Caco-2 (cell line): Measurements from ENCODE around the gene SERBP1. TPM values are rescaled to one million over a fixed set of nuclear protein-coding genes. Genes with fewer than 3 reads are reported as not detected.
"Not testable (repeated sequence)": the region's sequence is repeated elsewhere in the genome, so short reads cannot be mapped to it uniquely, and the experiment has no call there.

Experiments used
- BruUV-seq: library from RNA; stranded (reverse); fragments of 400-500 nt; replicated peaks from 2 replicates; lab custom pipeline; 2021; lab: Mats Ljungman, UMichigan
- CTCF ChIA-PET: fragments of 300-600 bp; sonication (Branson Sonifier 250); formaldehyde crosslinking; loops from one replicate; lab custom pipeline; 2022; ENCODE audit warnings: antibody characterized with exemption; lab: Charles Lee
- POLR2A ChIA-PET: fragments of 300-600 bp; sonication (Branson Sonifier 250); formaldehyde crosslinking; loops from one replicate; lab custom pipeline; 2022; ENCODE audit warnings: antibody characterized with exemption; lab: Charles Lee
- DNase-seq, 2 experiments: peaks; one replicate each; pipeline versions ENCODE4 v3.0.0 to v3.0.0-alpha.2; 2020 to 2022
- H3K27me3 ChIP-seq: replicated peaks from 2 replicates; pipeline ENCODE4 v1.6.0; 2011; ENCODE audit warnings: low read length; ENCODE audit not compliant: control insufficient read depth, insufficient read depth
- H3K36me3 ChIP-seq: 2 replicates; pipeline ENCODE4 v1.5.1; 2011; ENCODE audit warnings: low read length; ENCODE audit not compliant: control insufficient read depth, insufficient read depth
- H3K4me1 ChIP-seq: fragments of 250-450 bp; sonication (Bioruptor Pico); 2 replicates; pipeline ENCODE4 v1.5.1; 2020; ENCODE audit warnings: mild to moderate bottlenecking
- H3K4me3 ChIP-seq: 2 replicates; pipeline ENCODE4 v1.5.1; 2011; ENCODE audit warnings: low read depth, mild to moderate bottlenecking, control low read depth, low read length
- H3K9me3 ChIP-seq: fragments of 250-450 bp; sonication (Bioruptor Pico); 2 replicates; pipeline ENCODE4 v1.5.1; 2020; ENCODE audit warnings: mild to moderate bottlenecking, moderate library complexity
- H3K27ac Mint-ChIP-seq: one replicate; pipeline ENCODE4 v1.8.0; 2022; ENCODE audit warnings: mixed read lengths; ENCODE audit not compliant: unreplicated experiment
- H3K27me3 Mint-ChIP-seq: one replicate; pipeline ENCODE4 v1.8.0; 2022; ENCODE audit warnings: mixed read lengths; ENCODE audit not compliant: insufficient read depth, unreplicated experiment
- H3K36me3 Mint-ChIP-seq: one replicate; pipeline ENCODE4 v1.8.0; 2022; ENCODE audit warnings: mild to moderate bottlenecking, mixed read lengths; ENCODE audit not compliant: insufficient read depth, unreplicated experiment
- H3K4me1 Mint-ChIP-seq: one replicate; pipeline ENCODE4 v1.8.0; 2022; ENCODE audit warnings: low read depth, mixed read lengths; ENCODE audit not compliant: unreplicated experiment
- H3K4me3 Mint-ChIP-seq: one replicate; pipeline ENCODE4 v1.8.0; 2022; ENCODE audit warnings: mild to moderate bottlenecking, moderate library complexity, mixed read lengths; ENCODE audit not compliant: unreplicated experiment
- H3K9me3 Mint-ChIP-seq: one replicate; pipeline ENCODE4 v1.8.0; 2022; ENCODE audit warnings: mixed read lengths; ENCODE audit not compliant: unreplicated experiment
- CTCF ChIP-seq, 2 experiments: fragments of 200-600 bp in 1 of 2; IDR thresholded peaks; 1 replicate in 1 of 2; 2 replicates in 1 of 2; pipeline versions ENCODE4 v1.5.1 to v1.8.0; 2011 to 2022; ENCODE audit warnings: antibody characterized with exemption in 1 of 2, control low read depth in 1 of 2, inconsistent platforms in 1 of 2, low read depth in 1 of 2, low read length in 1 of 2, mild to moderate bottlenecking in 1 of 2, moderate library complexity in 1 of 2; ENCODE audit not compliant: insufficient read depth in 1 of 2, severe bottlenecking in 1 of 2, unreplicated experiment in 1 of 2
- intact Hi-C: fragments of 100-400 bp; cut with micrococcal nuclease; formaldehyde crosslinking; loops from one replicate; pipeline ENCODE4 v1.10.0; 2022; ENCODE audit not compliant: unreplicated experiment
- total RNA-seq: library from RNA; stranded (reverse); gene quantifications from 2 replicates; pipeline ENCODE4 v1.2.3, GENCODE V29; 2022

SERBP1 gene
- total RNA-seq, 1 experiment from 2014 or later: 182 TPM

- Histone ChIP-seq H3K36me3 (no peaks in the 10 kb centered on the region), H3K4me1 (peaks cover 6% of the 10 kb centered on the region), H3K9me3 (no peaks in the 10 kb centered on the region), H3K27me3 (no peaks in the 10 kb centered on the region), H3K4me3 (no peak overlapping the region)
- no peak overlapping the region for H3K4me3 Mint-ChIP-seq
- H3K36me3 Mint-ChIP-seq: no peaks in the 10 kb centered on the region
- no peak for TF ChIP-seq CTCF (IDR thresholded peaks at IDR 0.05; ENCODE audit: insufficient read depth in 1 of 2, low read depth in 1 of 2, low read length in 1 of 2, severe bottlenecking in 1 of 2, unreplicated experiment in 1 of 2)
- no TSS peak for BruUV-seq
- intact Hi-C loops: no loop called here
- POLR2A ChIA-PET: no interaction called here
- H3K27ac Mint-ChIP-seq: no peak overlapping the region
- peaks cover 9% of the 10 kb centered on the region for H3K4me1 Mint-ChIP-seq
- no peaks in the 10 kb centered on the region for H3K27me3 Mint-ChIP-seq
- CTCF ChIA-PET: no interaction called here
- DNase-seq: no peak
- no peaks in the 10 kb centered on the region for H3K9me3 Mint-ChIP-seq
These were observed 16.7 kb upstream of the SERBP1 start for GRCh38 chr1:67446893-67447292.

GRCh38 chr1:67446014-67446413 is 15.8 kb upstream of the SERBP1 start:
- H3K36me3 Mint-ChIP-seq, H3K4me3 ChIP-seq, intact Hi-C loops, POLR2A ChIA-PET, H3K9me3 Mint-ChIP-seq, DNase-seq, H3K9me3 ChIP-seq, H3K27me3 ChIP-seq, H3K4me3 Mint-ChIP-seq, BruUV-seq, H3K36me3 ChIP-seq, H3K4me1 Mint-ChIP-seq, H3K27ac Mint-ChIP-seq, H3K4me1 ChIP-seq, CTCF ChIA-PET, H3K27me3 Mint-ChIP-seq: not testable (repeated sequence)

GRCh38 chr1:67441739-67442281 is 11.6 kb upstream of the SERBP1 start:
- DNase-seq: no peak
- no TSS peak for BruUV-seq
- no peak overlapping the region for H3K4me3 Mint-ChIP-seq
- no peaks in the 10 kb centered on the region for H3K36me3 Mint-ChIP-seq
- H3K27me3 Mint-ChIP-seq: no peaks in the 10 kb centered on the region
- Histone ChIP-seq H3K27me3 (no peaks in the 10 kb centered on the region), H3K4me3 (no peak overlapping the region), H3K4me1 (peaks cover 25% of the 10 kb centered on the region), H3K36me3 (no peaks in the 10 kb centered on the region), H3K9me3 (no peaks in the 10 kb centered on the region)
- POLR2A ChIA-PET: no interaction called here
- H3K4me1 Mint-ChIP-seq: peaks cover 20% of the 10 kb centered on the region
- intact Hi-C loops: no loop called here
- CTCF ChIA-PET: no interaction called here
- no peak overlapping the region for H3K27ac Mint-ChIP-seq
- no peaks in the 10 kb centered on the region for H3K9me3 Mint-ChIP-seq
- no peak for TF ChIP-seq CTCF (IDR thresholded peaks at IDR 0.05; ENCODE audit: insufficient read depth in 1 of 2, low read depth in 1 of 2, low read length in 1 of 2, severe bottlenecking in 1 of 2, unreplicated experiment in 1 of 2)

- no peak for DNase-seq
- H3K27me3 ChIP-seq: no peaks in the 10 kb centered on the region
- H3K36me3 ChIP-seq: no peaks in the 10 kb centered on the region
- Mint-ChIP-seq H3K4me1 (peaks cover 20% of the 10 kb centered on the region), H3K9me3 (no peaks in the 10 kb centered on the region), H3K36me3 (no peaks in the 10 kb centered on the region), H3K27me3 (no peaks in the 10 kb centered on the region), H3K27ac (no peak overlapping the region), H3K4me3 (no peak overlapping the region)
- POLR2A ChIA-PET: no interaction called here
- no peak overlapping the region for H3K4me3 ChIP-seq
- BruUV-seq: no TSS peak
- no peaks in the 10 kb centered on the region for H3K9me3 ChIP-seq
- no peak for TF ChIP-seq CTCF (IDR thresholded peaks at IDR 0.05; ENCODE audit: insufficient read depth in 1 of 2, low read depth in 1 of 2, low read length in 1 of 2, severe bottlenecking in 1 of 2, unreplicated experiment in 1 of 2)
- H3K4me1 ChIP-seq: peaks cover 25% of the 10 kb centered on the region
- CTCF ChIA-PET: no interaction called here
- intact Hi-C loops: no loop called here
These were observed 11.0 kb upstream of the SERBP1 start for GRCh38 chr1:67441183-67441582.
